ACC112 (cell line): ENCODE measurements around the gene SLC39A11.
"Not testable (repeated sequence)": the region's sequence is repeated elsewhere in the genome, so short reads cannot be mapped to it uniquely, and the experiment has no call there.

ENCODE experiments used
- H2AFZ ChIP-seq: fragments of 200-600 bp; sonication (generic); one replicate; pipeline ENCODE4 v1.6.0; 2017; ENCODE audit warnings: antibody characterized with exemption, low read length; ENCODE audit not compliant: unreplicated experiment
- H3K27ac ChIP-seq: fragments of 200-600 bp; sonication (generic); 2 replicates; pipeline ENCODE4 v1.5.1; 2014; ENCODE audit warnings: low read depth, mild to moderate bottlenecking, antibody characterized with exemption, low read length, moderate library complexity
- H3K27me3 ChIP-seq: fragments of 200-600 bp; sonication (generic); 2 replicates; pipeline ENCODE4 v1.6.1; 2014; ENCODE audit warnings: mild to moderate bottlenecking, antibody characterized with exemption, low read length, moderate library complexity, mixed read lengths; ENCODE audit not compliant: insufficient read depth
- H3K36me3 ChIP-seq: fragments of 200-600 bp; sonication (generic); 2 replicates; pipeline ENCODE4 v1.6.1; 2016; ENCODE audit warnings: mild to moderate bottlenecking, antibody characterized with exemption, low read length, moderate library complexity, mixed read lengths; ENCODE audit not compliant: insufficient read depth
- H3K4me1 ChIP-seq: fragments of 200-600 bp; sonication (generic); one replicate; pipeline ENCODE4 v1.6.1; 2016; ENCODE audit warnings: low read length, mixed read lengths; ENCODE audit not compliant: insufficient read depth, unreplicated experiment, control insufficient read depth
- H3K4me3 ChIP-seq: fragments of 200-600 bp; sonication (generic); 2 replicates; pipeline ENCODE4 v1.5.1; 2014; ENCODE audit warnings: mild to moderate bottlenecking, low read depth, low read length
- H3K79me2 ChIP-seq: fragments of 200-600 bp; sonication (generic); one replicate; pipeline ENCODE4 v1.6.0; 2016; ENCODE audit warnings: low read length; ENCODE audit not compliant: control insufficient read depth, unreplicated experiment, insufficient read depth

Gene SLC39A11

DNA sequence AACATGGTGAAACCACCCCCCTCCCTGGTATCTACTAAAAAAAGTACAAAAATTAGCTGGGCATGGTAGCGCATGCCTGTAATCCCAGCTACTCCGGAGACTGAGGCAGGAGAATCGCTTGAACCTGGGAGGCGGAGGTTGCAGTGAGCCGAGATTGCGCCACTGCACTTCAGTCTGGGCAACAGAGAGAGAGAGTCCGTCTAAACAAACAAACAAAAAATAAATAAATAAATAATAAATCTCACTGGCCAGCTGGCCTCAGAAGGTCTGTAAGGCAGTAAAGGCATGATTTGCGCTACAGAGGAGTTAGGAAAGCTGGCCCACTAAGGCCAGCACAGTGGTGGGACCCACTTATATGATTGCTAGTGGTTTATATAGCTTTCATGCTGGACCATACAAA, 155.2 kb downstream of the SLC39A11 start:
- not testable (repeated sequence) for H3K27me3 ChIP-seq, H3K4me1 ChIP-seq, H2AFZ ChIP-seq, H3K27ac ChIP-seq, H3K79me2 ChIP-seq, H3K36me3 ChIP-seq, H3K4me3 ChIP-seq

DNA sequence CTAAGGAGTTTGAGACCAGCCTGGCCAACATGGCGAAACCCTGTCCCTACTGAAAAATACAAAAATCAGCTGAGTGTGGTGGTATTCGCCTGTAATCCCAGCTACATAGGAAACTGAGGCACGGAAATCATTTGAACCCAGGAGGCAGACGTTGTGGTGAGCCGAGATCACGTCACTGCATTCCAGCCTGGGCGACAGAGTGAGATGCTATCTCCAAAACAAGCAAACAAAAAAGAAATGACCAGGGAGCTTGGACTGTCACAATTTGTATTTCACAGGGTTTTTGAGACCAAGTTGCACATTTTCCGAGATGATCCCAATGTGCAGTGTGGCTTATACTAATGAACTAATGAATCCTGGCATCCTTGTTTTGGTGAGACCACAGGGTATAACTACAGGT, 156.5 kb downstream of the SLC39A11 start:
- H3K79me2 ChIP-seq: no peaks in the 10 kb centered on the region

GRCh38 chr17:72934927-72935326, 157.6 kb downstream of the SLC39A11 start:
- Histone ChIP-seq H3K27ac (no peak overlapping the region), H3K36me3 (no peaks in the 10 kb centered on the region), H3K79me2 (no peaks in the 10 kb centered on the region), H3K4me3 (no peak overlapping the region), H3K4me1 (no peaks in the 10 kb centered on the region), H3K27me3 (no peaks in the 10 kb centered on the region), H2AFZ (no peak overlapping the region)

More for the DNA sequence above, 156.5 kb downstream of the SLC39A11 start:
- Histone ChIP-seq H3K27ac (no peak overlapping the region), H3K4me1 (no peaks in the 10 kb centered on the region), H3K36me3 (no peaks in the 10 kb centered on the region), H2AFZ (no peak overlapping the region), H3K27me3 (no peaks in the 10 kb centered on the region), H3K4me3 (no peak overlapping the region)

DNA sequence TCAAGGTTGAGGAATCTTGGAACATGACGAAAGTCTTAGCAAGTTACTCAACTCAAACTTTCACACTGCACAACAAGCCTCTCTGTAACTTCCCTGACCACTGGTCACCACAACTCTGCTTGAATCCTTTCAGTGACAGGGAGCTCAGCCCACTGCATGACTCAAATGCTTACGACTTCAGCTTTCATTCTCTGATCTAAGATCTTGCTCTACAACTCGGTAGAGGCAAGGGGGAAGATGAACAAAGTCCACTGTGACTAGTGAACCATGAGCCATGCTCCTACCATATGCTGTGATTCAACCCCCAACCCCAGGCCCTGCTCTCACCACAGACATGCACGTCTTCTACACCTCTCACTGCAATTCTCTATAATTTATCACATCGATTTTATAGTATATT, 160.9 kb downstream of the SLC39A11 start:
- Histone ChIP-seq H3K27ac (no peak overlapping the region), H3K27me3 (no peaks in the 10 kb centered on the region), H2AFZ (no peak overlapping the region), H3K4me1 (no peaks in the 10 kb centered on the region), H3K79me2 (no peaks in the 10 kb centered on the region), H3K36me3 (no peaks in the 10 kb centered on the region), H3K4me3 (no peak overlapping the region)

- H3K4me3 ChIP-seq: no peak overlapping the region
- no peak overlapping the region for H3K27ac ChIP-seq
- no peaks in the 10 kb centered on the region for H3K36me3 ChIP-seq
- H2AFZ ChIP-seq: no peak overlapping the region
- no peaks in the 10 kb centered on the region for H3K79me2 ChIP-seq
- H3K4me1 ChIP-seq: no peaks in the 10 kb centered on the region
- no peaks in the 10 kb centered on the region for H3K27me3 ChIP-seq
These were observed 161.3 kb downstream of the SLC39A11 start for GRCh38 chr17:72931163-72931562.

DNA sequence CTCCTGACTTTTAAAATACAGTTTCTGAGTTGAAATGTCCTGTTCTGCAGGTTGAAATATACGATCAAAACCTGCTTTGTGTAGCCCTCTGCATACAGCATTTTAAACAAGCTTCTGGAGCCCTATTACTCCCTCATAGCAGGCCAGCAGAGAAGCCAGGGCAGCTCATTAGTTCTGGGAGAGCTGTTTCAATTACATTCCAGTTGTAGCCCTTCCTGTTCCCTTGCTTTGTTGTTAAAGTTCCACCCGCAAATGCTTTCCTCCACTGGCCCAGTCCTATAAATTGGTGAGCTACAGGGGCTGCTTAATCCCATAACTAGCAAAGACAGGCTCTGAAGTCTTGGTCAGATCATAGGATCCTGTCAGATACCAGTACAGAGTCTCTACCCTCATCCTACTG, 162.5 kb downstream of the SLC39A11 start:
- Histone ChIP-seq H3K4me1 (no peaks in the 10 kb centered on the region), H3K36me3 (no peaks in the 10 kb centered on the region), H2AFZ (no peak overlapping the region), H3K27ac (no peak overlapping the region), H3K79me2 (no peaks in the 10 kb centered on the region), H3K4me3 (no peak overlapping the region), H3K27me3 (no peaks in the 10 kb centered on the region)

- H3K79me2 ChIP-seq: no peaks in the 10 kb centered on the region
- no peaks in the 10 kb centered on the region for H3K27me3 ChIP-seq
- no peak overlapping the region for H3K27ac ChIP-seq
- H3K36me3 ChIP-seq: no peaks in the 10 kb centered on the region
- no peaks in the 10 kb centered on the region for H3K4me1 ChIP-seq
- no peak overlapping the region for H3K4me3 ChIP-seq
- H2AFZ ChIP-seq: no peak overlapping the region
These were observed 163.9 kb downstream of the SLC39A11 start for GRCh38 chr17:72928454-72929136.

- H3K36me3 ChIP-seq: no peaks in the 10 kb centered on the region
- no peaks in the 10 kb centered on the region for H3K27me3 ChIP-seq
- H3K27ac ChIP-seq: no peak overlapping the region
- H3K79me2 ChIP-seq: no peaks in the 10 kb centered on the region
- no peak overlapping the region for H3K4me3 ChIP-seq
- no peak overlapping the region for H2AFZ ChIP-seq
- no peaks in the 10 kb centered on the region for H3K4me1 ChIP-seq
These were observed 164.7 kb downstream of the SLC39A11 start for GRCh38 chr17:72927760-72928159.

GRCh38 chr17:72927146-72927545, 165.3 kb downstream of the SLC39A11 start:
- no peak overlapping the region for H3K27ac ChIP-seq
- no peak overlapping the region for H3K4me3 ChIP-seq
- H3K36me3 ChIP-seq: no peaks in the 10 kb centered on the region
- no peak overlapping the region for H2AFZ ChIP-seq
- H3K79me2 ChIP-seq: no peaks in the 10 kb centered on the region
- H3K4me1 ChIP-seq: no peaks in the 10 kb centered on the region
- no peaks in the 10 kb centered on the region for H3K27me3 ChIP-seq

- Histone ChIP-seq H2AFZ (no peak overlapping the region), H3K4me3 (no peak overlapping the region)
These were observed 166.3 kb downstream of the SLC39A11 start for GRCh38 chr17:72926171-72926570.

GRCh38 chr17:72924196-72924595, 168.3 kb downstream of the SLC39A11 start:
- H3K36me3 ChIP-seq: no peaks in the 10 kb centered on the region
- no peaks in the 10 kb centered on the region for H3K79me2 ChIP-seq
- no peaks in the 10 kb centered on the region for H3K27me3 ChIP-seq
- no peak overlapping the region for H3K27ac ChIP-seq
- no peak overlapping the region for H3K4me3 ChIP-seq
- H2AFZ ChIP-seq: no peak overlapping the region
- no peaks in the 10 kb centered on the region for H3K4me1 ChIP-seq

More at GRCh38 chr17:72926171-72926570, 166.3 kb downstream of the SLC39A11 start:
- H3K27me3 ChIP-seq: no peaks in the 10 kb centered on the region
- no peaks in the 10 kb centered on the region for H3K79me2 ChIP-seq
- H3K36me3 ChIP-seq: no peaks in the 10 kb centered on the region
- H3K4me1 ChIP-seq: no peaks in the 10 kb centered on the region
- H3K27ac ChIP-seq: no peak overlapping the region
